GM12873 (cell line): ENCODE data around the gene GABRB3.

ENCODE experiments used
- TF ChIP-seq, protein P1 (sequence below): IDR thresholded peaks from 2 replicates; pipeline ENCODE4 v1.5.1; 2012; ENCODE audit warnings: low read depth, mild to moderate bottlenecking, moderate library complexity, low read length, control low read depth; ENCODE audit not compliant: insufficient read depth; ENCODE audit errors: missing control alignments

Gene GABRB3

GRCh38 chr15:26615927-26616302 is 157.0 kb downstream of the GABRB3 start:
- TF ChIP-seq, protein P1, sequence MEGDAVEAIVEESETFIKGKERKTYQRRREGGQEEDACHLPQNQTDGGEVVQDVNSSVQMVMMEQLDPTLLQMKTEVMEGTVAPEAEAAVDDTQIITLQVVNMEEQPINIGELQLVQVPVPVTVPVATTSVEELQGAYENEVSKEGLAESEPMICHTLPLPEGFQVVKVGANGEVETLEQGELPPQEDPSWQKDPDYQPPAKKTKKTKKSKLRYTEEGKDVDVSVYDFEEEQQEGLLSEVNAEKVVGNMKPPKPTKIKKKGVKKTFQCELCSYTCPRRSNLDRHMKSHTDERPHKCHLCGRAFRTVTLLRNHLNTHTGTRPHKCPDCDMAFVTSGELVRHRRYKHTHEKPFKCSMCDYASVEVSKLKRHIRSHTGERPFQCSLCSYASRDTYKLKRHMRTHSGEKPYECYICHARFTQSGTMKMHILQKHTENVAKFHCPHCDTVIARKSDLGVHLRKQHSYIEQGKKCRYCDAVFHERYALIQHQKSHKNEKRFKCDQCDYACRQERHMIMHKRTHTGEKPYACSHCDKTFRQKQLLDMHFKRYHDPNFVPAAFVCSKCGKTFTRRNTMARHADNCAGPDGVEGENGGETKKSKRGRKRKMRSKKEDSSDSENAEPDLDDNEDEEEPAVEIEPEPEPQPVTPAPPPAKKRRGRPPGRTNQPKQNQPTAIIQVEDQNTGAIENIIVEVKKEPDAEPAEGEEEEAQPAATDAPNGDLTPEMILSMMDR: no peak

DNA sequence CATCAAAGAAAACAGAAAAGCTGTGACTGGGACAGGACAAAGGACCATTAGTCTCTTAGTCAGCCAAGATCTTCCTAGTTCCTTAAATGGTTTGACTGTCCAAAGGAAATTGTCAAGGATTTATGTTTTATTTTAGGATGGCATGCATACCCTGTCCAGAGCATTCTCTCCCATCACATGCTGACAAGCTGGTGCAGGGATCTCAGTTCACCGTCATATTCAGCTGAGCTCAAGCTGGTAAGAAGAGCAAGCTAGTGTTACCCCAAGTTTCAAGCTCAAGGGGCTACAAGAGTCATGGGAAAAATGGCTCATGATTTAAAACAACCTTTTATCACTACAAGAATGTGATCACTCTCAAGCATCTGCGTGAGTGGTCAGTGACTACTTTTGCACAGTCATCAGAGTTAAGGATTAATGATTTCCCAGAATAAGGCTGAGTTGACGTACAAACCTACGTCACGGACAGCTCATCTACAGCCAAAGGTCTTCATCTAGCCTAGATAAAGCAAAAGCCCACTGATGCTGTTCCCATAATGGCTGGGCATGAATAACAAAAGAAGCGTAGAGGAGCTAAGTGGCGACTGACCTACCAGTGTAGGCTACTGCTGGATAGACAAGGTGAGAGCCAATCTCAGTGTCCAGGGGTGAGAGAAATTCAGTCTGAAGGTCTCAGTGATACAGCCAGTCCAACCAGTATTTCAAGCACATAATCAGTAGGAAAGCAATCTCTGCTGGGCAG is 157.5 kb downstream of the GABRB3 start:
- TF ChIP-seq, protein P1: no peak

DNA sequence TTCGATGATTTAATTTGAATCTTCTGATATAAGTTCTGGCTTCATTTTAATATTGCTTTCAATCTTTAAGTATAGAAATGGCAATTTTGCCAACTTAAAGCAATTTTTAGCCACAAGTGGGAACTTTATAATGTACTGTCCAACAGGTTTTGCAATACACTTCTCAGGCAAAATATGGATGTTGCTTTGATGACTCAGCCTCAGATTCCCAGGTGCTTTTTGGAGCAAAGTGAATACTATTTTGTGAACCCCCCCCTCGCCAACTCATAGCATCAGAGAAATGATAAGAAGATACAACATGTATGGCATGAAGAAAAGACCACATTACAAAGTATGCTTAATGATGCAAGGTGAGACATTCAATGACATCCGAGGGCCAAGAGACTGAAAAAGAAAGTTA is 158.1 kb downstream of the GABRB3 start:
- TF ChIP-seq, protein P1: no peak

GRCh38 chr15:26598704-26599103 is 174.2 kb downstream of the GABRB3 start:
- TF ChIP-seq, protein P1: no peak

GRCh38 chr15:26595611-26596010 is 177.3 kb downstream of the GABRB3 start:
- TF ChIP-seq, protein P1: no peak

DNA sequence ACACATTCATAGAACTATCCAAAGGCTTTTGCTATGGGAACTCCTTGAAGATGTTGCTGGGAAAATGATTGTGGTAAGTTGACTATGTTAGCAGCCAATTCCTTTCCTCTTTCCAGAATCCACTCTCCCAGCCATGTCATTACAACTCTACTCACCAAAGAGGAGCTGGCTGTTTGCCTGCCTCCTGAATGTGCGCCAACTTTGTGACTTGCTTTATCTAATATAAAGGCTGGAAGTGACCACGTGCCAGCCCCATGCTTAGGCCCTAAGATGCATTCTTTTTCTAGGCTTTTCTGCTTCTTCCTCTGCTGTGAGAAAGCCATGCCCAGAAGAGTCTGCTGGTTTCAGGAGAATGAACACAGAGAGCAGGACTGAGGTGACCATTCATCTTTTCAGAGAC is 182.2 kb downstream of the GABRB3 start:
- TF ChIP-seq, protein P1: no peak

DNA sequence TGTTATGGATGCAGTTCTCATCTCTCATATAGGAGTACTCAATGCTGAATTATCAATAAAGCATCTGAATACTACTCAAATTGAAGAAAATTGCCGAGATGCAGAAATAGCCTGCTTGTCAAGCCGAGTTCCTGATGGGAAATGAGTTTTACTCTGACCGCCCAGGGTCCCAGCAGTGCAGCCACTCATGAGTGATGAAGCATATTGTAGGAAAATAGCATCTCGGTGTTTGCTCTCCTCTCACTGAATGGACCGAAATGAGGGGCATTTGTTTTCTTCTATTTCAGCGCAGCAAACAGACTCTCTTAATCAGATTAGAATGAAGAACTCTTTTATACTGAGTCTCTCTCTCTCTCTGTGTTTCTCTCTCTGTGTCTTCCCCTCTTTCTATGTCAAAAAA is 190.0 kb downstream of the GABRB3 start:
- TF ChIP-seq, protein P1: no peak
